Stomach (tissue), 4 donors: ENCODE measurements around the gene CLEC2D.

Source experiments
- CTCF ChIP-seq, 7 experiments: fragments of 450-650 bp in 4 of 7; fragments of 200-600 bp in 3 of 7; sonication (generic) in 3 of 7; IDR thresholded peaks; one replicate each; pipeline ENCODE4 v1.5.1; 2016 to 2019; ENCODE audit warnings: antibody characterized with exemption in 7 of 7, control low read depth in 2 of 7, mild to moderate bottlenecking in 1 of 7
- POLR2AphosphoS5 ChIP-seq, 3 donors: sonication (generic); formaldehyde crosslinking; IDR thresholded peaks; one replicate each; pipeline ENCODE4 v1.6.1; 2016; ENCODE audit warnings: antibody characterized with exemption in 3 of 3

DNA sequence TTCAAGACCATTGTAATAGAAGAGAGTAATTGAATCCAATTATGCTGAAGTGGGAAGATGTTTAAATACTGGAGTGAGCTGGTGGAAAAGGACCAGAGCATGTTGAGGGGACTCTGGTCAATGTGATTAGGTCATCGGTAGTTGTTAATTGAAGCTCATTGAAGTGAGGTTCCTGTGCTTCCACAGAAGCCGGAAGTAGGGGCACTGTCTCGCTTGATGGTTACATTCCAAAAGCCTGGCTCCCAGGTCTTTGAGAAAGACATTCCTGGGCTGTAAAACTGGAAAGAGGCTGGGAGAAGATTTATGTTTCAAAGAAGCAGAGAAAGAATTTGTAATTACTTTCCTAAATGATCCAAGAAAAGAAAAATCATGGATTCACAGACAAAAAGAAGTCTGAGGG, 75.7 kb downstream of the CLEC2D start:
- TF ChIP-seq POLR2AphosphoS5 (IDR thresholded peaks at IDR 0.05) (no peak), CTCF (IDR thresholded peaks at IDR 0.05) (no peak)
